CD14-positive monocyte (primary cell): ENCODE measurements around the gene CACHD1. TPM values are rescaled to one million over a fixed set of nuclear protein-coding genes. Genes with fewer than 3 reads are reported as not detected.

Experiments
- polyA plus RNA-seq, 3 donors: library from polyadenylated mRNA; depleted of rRNA in 1 of 3; unstranded in 2 of 3; stranded (reverse) in 1 of 3; fragments of 300-500 nt in 2 of 3; fragments of >200 nt in 1 of 3; fragmentation: Illumina TruSeq in 2 of 3; gene quantifications; 1 replicate in 2 of 3; 2 replicates in 1 of 3; pipeline ENCODE4 v1.2.3, GENCODE V29; 2012 to 2021
- small RNA-seq: library from RNA; depleted of rRNA; stranded (forward); fragments of <200 nt; gene quantifications from one replicate; pipeline ENCODE3, GENCODE V24; 2012; ENCODE audit warnings: low read depth; ENCODE audit not compliant: insufficient read length

CACHD1 gene
- polyA plus RNA-seq, 3 donors = 0.12 TPM; not detected in 2

Small RNA genes within 50 kb of the gene (small RNA-seq; reads per million reads assigned to genes)
- not detected for gene MIR4794
